Gastroesophageal sphincter (tissue), 4 donors: Measurements from ENCODE around the gene RSPH3. TPM values are rescaled to one million over a fixed set of nuclear protein-coding genes. Genes with fewer than 3 reads are reported as not detected.

Experiments
- ATAC-seq: fragments of 150-250 bp; one replicate; pipeline ENCODE4 v1.9.1; 2016; ENCODE audit warnings: mild to moderate bottlenecking, moderate library complexity
- H3K27ac ChIP-seq, 4 donors: fragments of 200-600 bp; sonication (generic) in 3 of 4; 1 replicate in 3 of 4; 2 replicates in 1 of 4; pipeline ENCODE4 v1.5.1; 2016 to 2019
- H3K27me3 ChIP-seq: fragments of 200-600 bp; sonication (generic); one replicate; pipeline ENCODE4 v1.5.1; 2019
- H3K36me3 ChIP-seq, 2 donors: fragments of 200-600 bp; sonication (generic); one replicate each; pipeline ENCODE4 v1.5.1; 2019; ENCODE audit warnings: control low read depth in 1 of 2
- H3K4me1 ChIP-seq, 3 donors: fragments of 200-600 bp; sonication (generic); 1 replicate in 2 of 3; 2 replicates in 1 of 3; pipeline ENCODE4 v1.5.1; 2016 to 2019; ENCODE audit warnings: control low read depth in 2 of 3
- H3K4me3 ChIP-seq, 2 donors: fragments of 200-600 bp; sonication (generic); one replicate each; pipeline ENCODE4 v1.5.1; 2019; ENCODE audit warnings: mild to moderate bottlenecking in 1 of 2, moderate library complexity in 1 of 2
- H3K9me3 ChIP-seq, 3 donors: fragments of 200-600 bp; sonication (generic); one replicate each; pipeline ENCODE4 v1.5.1; 2017 to 2019; ENCODE audit warnings: control low read depth in 2 of 3
- EP300 ChIP-seq: sonication (generic); formaldehyde crosslinking; IDR thresholded peaks from one replicate; pipeline ENCODE4 v1.6.1; 2017; ENCODE audit warnings: antibody characterized with exemption, mild to moderate bottlenecking
- POLR2A ChIP-seq, 2 donors: fragments of 450-650 bp; IDR thresholded peaks; one replicate each; pipeline ENCODE4 v1.6.1; 2017; ENCODE audit warnings: antibody characterized with exemption in 2 of 2, mild to moderate bottlenecking in 2 of 2, moderate library complexity in 1 of 2
- POLR2AphosphoS5 ChIP-seq: sonication (generic); formaldehyde crosslinking; IDR thresholded peaks from one replicate; pipeline ENCODE4 v1.6.1; 2017; ENCODE audit warnings: antibody characterized with exemption
- WGBS, 2 donors: methylation state at CpG; one replicate each; pipeline ENCODE4 v1.1.5; 2018; ENCODE audit warnings: low coverage in 1 of 2; 5-methylcytosine and 5-hydroxymethylcytosine counted together
- total RNA-seq, 4 donors: library from RNA; depleted of rRNA; stranded (reverse); fragments of >200 nt; gene quantifications; one replicate each; pipeline ENCODE4 v1.1.0, GENCODE V29; 2016
- TF ChIP-seq, protein P1 (sequence below), 4 experiments: fragments of 200-600 bp in 2 of 4; fragments of 450-650 bp in 2 of 4; sonication (generic) in 1 of 4; IDR thresholded peaks; one replicate each; pipeline ENCODE4 v1.5.1; 2017 to 2019; ENCODE audit warnings: antibody characterized with exemption in 4 of 4, mild to moderate bottlenecking in 2 of 4, moderate library complexity in 2 of 4

Gene RSPH3
- total RNA-seq, 4 donors from 2014 or later: 6.7 to 23.1 (median 13.0) TPM

DNA sequence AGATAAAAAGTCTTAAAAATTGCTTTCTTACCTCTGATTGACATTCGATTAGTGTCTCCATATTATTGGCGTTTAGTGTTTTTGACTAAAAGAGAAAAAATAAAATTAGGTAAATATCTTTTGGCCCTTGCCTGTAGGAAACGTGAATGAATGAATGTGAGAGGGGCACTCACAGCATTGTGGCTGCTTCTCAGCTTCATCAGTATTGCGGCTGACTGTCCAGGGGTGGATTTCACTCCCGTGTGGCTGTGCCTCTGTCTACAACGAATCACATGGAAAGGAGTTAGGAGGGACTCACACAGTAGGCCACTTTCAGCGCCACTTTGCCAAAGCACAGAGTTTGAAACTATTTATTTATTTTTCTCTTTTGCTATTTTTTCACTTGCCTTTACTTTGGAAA, 43.9 kb upstream of the RSPH3 start:
- peaks cover 0 to 16% (median 0%) of the 10 kb centered on the region in 3 donors for H3K4me1 ChIP-seq
- ATAC-seq: no peak
- no peaks in the 10 kb centered on the region for H3K36me3 ChIP-seq
- H3K27me3 ChIP-seq: peaks cover 23% of the 10 kb centered on the region
- TF ChIP-seq POLR2A (IDR thresholded peaks at IDR 0.05) (no peak), POLR2AphosphoS5 (no peak), EP300 (no peak)
- TF ChIP-seq, protein P1, sequence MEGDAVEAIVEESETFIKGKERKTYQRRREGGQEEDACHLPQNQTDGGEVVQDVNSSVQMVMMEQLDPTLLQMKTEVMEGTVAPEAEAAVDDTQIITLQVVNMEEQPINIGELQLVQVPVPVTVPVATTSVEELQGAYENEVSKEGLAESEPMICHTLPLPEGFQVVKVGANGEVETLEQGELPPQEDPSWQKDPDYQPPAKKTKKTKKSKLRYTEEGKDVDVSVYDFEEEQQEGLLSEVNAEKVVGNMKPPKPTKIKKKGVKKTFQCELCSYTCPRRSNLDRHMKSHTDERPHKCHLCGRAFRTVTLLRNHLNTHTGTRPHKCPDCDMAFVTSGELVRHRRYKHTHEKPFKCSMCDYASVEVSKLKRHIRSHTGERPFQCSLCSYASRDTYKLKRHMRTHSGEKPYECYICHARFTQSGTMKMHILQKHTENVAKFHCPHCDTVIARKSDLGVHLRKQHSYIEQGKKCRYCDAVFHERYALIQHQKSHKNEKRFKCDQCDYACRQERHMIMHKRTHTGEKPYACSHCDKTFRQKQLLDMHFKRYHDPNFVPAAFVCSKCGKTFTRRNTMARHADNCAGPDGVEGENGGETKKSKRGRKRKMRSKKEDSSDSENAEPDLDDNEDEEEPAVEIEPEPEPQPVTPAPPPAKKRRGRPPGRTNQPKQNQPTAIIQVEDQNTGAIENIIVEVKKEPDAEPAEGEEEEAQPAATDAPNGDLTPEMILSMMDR (IDR thresholded peaks at IDR 0.05): no peak
- H3K27ac ChIP-seq: peak overlapping the region in 1 of 4 donors; percentile 3
- H3K9me3 ChIP-seq: no peaks in the 10 kb centered on the region
- H3K4me3 ChIP-seq: peak overlapping the region in 1 of 2 donors; percentile 29
- whole genome bisulfite sequencing, 2 donors: 72 to 77% methylated on average over 7 of the region's 7 CpGs

DNA sequence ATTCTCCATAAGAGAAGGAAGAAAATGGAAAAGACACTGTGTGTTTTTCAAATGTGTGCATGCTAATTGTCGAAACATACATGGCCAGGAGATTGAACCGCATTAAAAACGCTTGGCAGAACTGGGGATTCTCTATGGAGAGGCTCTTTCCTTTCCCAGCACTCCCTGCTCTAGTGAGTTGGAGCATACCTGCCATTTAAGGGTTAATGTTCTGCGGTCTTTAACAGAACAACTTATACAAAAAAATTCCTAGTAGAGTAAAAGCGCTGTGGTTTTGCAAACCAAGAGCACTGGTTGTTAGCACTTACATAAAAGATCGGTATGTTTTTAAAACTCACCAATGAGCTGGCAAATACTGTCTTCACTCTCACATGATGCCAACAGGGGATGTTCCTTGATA, 43.2 kb upstream of the RSPH3 start:
- peaks cover 16% of the 10 kb centered on the region for H3K27me3 ChIP-seq
- H3K27ac ChIP-seq: peak overlapping the region in 2 of 4 donors; percentile 3 to 45
- TF ChIP-seq POLR2A (IDR thresholded peaks at IDR 0.05) (no peak), EP300 (no peak), POLR2AphosphoS5 (no peak)
- TF ChIP-seq, protein P1 (IDR thresholded peaks at IDR 0.05): no peak

DNA sequence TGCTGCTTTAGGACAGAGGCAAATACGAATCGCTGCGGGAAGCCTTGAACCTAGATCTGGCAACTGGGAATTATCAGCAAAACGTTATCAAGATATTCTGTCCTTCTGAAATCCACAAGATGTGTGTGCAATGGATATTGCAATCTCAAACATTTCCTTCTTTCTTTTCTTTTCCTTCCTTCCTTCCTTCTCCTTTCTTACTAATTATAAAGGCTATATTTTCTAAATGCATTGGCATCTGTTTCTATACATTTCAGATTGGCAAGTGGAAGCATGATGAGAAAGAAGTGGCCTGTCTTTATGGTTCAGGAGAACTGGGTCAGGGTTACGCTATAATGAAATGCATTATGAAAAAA, 42.8 kb upstream of the RSPH3 start:
- no peak for ATAC-seq
- H3K27me3 ChIP-seq: peaks cover 11% of the 10 kb centered on the region
- H3K4me3 ChIP-seq: peak overlapping the region in 1 of 2 donors; percentile 13
- H3K9me3 ChIP-seq: no peaks in the 10 kb centered on the region
- H3K4me1 ChIP-seq: peaks cover 0 to 16% (median 0%) of the 10 kb centered on the region in 3 donors
- H3K36me3 ChIP-seq: no peaks in the 10 kb centered on the region
- 18 to 20% methylated on average over 5 of the region's 5 CpGs for WGBS, 2 donors
- TF ChIP-seq EP300 (no peak), POLR2A (IDR thresholded peaks at IDR 0.05) (no peak), POLR2AphosphoS5 (no peak)
- TF ChIP-seq, protein P1 (IDR thresholded peaks at IDR 0.05): no peak
- peak overlapping the region in 2 of 4 donors; percentile 3 to 45 for H3K27ac ChIP-seq

More for the DNA sequence above, 43.2 kb upstream of the RSPH3 start:
- Histone ChIP-seq H3K9me3 (no peaks in the 10 kb centered on the region), H3K4me3 (peak overlapping the region in 1 of 2 donors; percentile 13), H3K36me3 (no peaks in the 10 kb centered on the region), H3K4me1 (peaks cover 0 to 16% (median 0%) of the 10 kb centered on the region in 3 donors)
- 60 to 84% methylated on average over 6 of the region's 6 CpGs for WGBS, 2 donors
- no peak for ATAC-seq

- Histone ChIP-seq H3K4me1 (peaks cover 0 to 16% (median 0%) of the 10 kb centered on the region in 3 donors), H3K27ac (peak overlapping the region in 3 of 4 donors; percentile 3 to 45 (median 18)), H3K4me3 (peak overlapping the region in 1 of 2 donors; percentile 13), H3K36me3 (no peaks in the 10 kb centered on the region), H3K27me3 (peaks cover 5% of the 10 kb centered on the region), H3K9me3 (no peaks in the 10 kb centered on the region)
- TF ChIP-seq, protein P1 (IDR thresholded peaks at IDR 0.05): peak; percentile 70 to 91 (median 74)
- TF ChIP-seq POLR2AphosphoS5: no peak
- peak; percentile 46 for ATAC-seq
- 53 to 84% methylated on average over 10 to 13 of the region's 14 CpGs for WGBS, 2 donors
Observed at GRCh38 chr6:159042003-159042825, 42.2 kb upstream of the RSPH3 start.

DNA sequence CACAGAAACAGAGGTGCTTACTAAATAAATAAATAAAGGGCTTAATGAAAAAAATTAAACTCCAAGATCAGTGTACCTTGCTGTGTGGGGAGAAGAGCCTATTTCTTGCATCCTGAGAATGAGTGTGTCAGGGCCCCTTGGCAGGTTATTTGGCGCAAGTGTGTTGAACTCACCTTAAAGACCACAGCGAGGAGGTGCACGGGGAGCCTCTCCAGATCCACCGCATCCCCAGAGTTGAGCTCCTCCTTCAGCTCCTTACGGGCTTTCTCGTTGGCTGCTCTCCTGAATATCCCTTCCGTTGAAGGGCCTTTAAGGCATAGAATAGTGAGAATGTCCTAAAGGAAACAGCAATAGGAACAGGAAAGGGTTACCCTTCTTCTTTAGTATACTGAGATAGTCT, 41.2 kb upstream of the RSPH3 start:
- Histone ChIP-seq H3K4me3 (no peak overlapping the region), H3K36me3 (no peaks in the 10 kb centered on the region), H3K4me1 (peaks cover 0 to 16% (median 0%) of the 10 kb centered on the region in 3 donors), H3K27me3 (no peaks in the 10 kb centered on the region), H3K27ac (peak overlapping the region in 1 of 4 donors; percentile 9), H3K9me3 (no peaks in the 10 kb centered on the region)
- no peak for TF ChIP-seq POLR2AphosphoS5
- WGBS, 2 donors: 90 to 98% methylated on average over 7 of the region's 7 CpGs
- no peak for ATAC-seq
